Measurements from ENCODE around the gene FGF14.

DNA sequence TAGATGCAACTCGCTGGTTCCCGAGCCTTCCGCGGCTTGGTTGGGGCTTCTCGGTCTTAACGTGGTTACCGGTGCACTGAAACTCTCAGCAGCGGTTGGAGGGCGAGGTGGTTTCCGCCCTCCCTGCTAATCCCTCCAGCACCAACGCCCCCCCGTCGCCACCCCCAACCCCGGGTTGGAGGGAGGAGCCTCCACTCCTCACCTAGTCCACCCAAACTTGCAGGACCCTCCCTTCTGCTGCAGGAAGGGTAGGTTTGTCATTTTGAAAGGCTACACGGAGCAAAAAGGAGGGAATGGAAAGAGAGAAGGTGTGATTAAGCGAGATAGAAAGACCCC is 484.4 kb downstream of the FGF14 start:
- TF ChIP-seq, protein P1, sequence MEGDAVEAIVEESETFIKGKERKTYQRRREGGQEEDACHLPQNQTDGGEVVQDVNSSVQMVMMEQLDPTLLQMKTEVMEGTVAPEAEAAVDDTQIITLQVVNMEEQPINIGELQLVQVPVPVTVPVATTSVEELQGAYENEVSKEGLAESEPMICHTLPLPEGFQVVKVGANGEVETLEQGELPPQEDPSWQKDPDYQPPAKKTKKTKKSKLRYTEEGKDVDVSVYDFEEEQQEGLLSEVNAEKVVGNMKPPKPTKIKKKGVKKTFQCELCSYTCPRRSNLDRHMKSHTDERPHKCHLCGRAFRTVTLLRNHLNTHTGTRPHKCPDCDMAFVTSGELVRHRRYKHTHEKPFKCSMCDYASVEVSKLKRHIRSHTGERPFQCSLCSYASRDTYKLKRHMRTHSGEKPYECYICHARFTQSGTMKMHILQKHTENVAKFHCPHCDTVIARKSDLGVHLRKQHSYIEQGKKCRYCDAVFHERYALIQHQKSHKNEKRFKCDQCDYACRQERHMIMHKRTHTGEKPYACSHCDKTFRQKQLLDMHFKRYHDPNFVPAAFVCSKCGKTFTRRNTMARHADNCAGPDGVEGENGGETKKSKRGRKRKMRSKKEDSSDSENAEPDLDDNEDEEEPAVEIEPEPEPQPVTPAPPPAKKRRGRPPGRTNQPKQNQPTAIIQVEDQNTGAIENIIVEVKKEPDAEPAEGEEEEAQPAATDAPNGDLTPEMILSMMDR (conservative IDR thresholded peaks at IDR 0.05; ENCODE audit: low read depth in 2 of 2) = no peak
- no peak for TF ChIP-seq POLR2AphosphoS5 (IDR thresholded peaks at IDR 0.05; ENCODE audit: low read depth)

Measured in GM23338 (cell line).